Activated gamma-delta T cell treated with anti-CD3 and anti-CD28 coated beads, Interleukin-2, amount 50 U/mL, for 16 hours (primary cell): ENCODE measurements around the gene EEA1.
"Not testable (repeated sequence)": the region's sequence is repeated elsewhere in the genome, so short reads cannot be mapped to it uniquely, and the experiment has no call there.

Experiments used
- DNase-seq: peaks from one replicate; pipeline ENCODE4 v3.0.0-alpha.2; 2020; ENCODE audit warnings: low read depth

Gene EEA1

DNA sequence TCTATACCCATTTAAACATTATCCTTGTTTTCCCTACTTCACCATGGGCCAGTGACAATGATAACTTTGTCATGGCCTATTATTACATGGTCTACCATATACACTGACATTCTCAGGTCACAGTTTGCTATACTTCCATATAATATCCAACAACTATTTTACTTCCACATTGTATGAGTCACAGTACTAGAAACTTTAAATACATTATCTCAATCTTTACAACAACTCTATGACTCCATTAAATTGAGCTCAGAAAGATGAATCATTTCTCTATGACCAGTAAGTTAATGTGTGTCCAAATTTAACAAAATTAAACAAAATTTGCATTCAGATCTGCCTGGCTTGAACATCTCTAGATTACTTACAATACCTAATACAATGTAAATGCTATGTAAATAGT lies 132.4 kb downstream of the EEA1 start:
- no peak for DNase-seq

DNA sequence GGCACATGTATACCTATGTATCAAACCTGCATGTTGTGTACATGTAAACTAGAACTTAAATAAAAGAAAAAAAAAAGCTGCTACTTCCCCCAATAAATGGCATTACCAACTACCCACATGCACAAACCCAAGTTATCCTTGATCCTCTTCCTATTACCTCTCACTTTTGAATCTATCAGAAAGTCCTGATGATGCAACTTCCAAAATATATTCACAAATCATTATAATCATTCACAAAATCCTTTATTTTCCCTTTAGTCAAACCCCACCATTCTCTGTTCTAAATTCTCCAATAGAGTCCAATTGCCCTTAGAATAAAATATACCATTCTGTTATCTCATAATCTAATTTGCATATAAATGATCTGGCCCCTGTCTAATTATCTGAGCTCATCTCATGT lies 134.3 kb downstream of the EEA1 start:
- no peak for DNase-seq

DNA sequence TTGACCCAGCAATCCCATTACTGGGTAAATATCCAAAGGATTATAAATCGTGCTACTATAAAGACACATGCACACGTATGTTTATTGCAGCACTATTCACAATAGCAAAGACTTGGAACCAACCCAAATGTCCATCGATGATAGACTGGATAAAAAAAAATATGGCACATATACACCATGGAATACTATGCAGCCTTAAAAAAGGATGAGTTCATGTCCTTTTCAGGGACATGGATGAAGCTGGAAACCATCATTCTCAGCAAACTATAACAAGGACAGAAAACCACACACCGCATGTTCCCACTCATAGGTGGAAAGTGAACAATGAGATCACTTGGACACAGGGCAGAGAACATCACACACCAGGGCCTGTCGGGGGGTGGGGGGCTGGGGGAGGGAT lies 134.7 kb downstream of the EEA1 start:
- not testable (repeated sequence) for DNase-seq

DNA sequence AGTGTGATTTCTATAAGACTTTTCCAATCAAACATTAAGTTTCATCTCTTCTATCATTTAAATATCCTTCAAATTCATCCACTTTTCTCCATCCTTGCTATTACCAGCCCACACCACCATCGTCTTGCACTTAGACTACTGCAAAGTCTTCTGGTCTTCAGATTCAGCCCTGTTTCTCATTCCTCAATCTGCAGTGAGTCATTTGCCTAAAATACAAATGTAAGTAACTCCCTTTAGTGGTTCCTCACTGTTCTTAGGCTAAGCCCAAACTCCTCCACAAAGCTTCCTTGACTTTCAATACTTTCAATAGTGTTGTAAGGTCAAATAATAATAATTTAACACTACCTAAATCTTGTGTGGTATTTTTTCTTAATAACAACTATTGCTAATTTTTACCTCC lies 143.1 kb downstream of the EEA1 start:
- DNase-seq = no peak

DNA sequence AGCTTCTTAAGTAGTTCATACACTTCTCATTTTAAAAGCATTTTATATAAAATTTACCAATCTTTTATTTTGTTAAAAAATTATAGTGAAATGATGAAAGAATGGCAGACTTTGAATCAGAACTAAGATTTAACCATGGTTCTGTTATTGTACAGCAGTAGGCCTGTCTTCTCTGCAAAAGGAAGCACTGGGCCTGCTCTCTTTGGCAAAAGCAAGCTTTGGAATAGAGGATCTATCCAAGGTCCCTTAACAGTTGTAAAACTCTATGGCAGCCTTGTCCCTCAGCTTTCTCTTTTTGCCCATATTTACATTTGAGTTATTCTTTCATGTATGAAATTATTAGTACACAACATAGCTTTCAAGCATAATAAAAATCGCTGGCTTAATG lies 143.5 kb downstream of the EEA1 start:
- DNase-seq = no peak

DNA sequence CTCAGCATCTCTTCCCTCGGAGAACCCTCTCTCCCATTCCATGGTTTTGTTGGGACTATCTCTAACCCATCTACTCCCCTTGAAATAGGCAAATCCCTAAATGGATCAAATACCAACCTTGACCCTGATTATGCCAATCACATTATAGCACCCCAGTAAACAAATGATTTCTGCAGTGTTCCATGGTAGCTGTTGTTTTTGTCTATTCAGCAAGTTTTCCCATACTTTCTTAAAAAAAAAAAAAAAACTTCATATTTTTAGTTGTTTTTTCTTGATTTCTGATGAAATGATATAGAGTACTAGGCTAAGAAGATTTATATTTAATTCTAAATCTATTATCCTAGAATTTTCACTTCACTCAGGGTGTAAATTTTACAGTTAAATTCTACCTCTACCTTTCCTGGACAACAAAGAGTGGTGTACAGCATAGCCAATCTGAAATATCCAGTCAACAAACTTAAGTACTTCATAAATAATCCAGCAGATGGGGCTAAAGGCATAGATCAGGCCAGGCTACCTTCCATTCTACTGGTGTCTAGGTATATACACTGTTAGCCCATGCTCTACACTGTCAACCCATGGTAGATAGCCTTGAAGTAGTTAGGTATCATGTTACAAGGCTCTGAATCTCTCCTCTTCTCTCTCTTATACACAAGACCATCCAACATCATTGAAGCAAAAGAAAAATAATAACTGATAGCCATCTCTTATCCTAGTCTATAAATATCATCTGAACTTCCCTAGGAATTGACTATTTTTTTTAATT lies 144.1 kb downstream of the EEA1 start:
- no peak for DNase-seq

DNA sequence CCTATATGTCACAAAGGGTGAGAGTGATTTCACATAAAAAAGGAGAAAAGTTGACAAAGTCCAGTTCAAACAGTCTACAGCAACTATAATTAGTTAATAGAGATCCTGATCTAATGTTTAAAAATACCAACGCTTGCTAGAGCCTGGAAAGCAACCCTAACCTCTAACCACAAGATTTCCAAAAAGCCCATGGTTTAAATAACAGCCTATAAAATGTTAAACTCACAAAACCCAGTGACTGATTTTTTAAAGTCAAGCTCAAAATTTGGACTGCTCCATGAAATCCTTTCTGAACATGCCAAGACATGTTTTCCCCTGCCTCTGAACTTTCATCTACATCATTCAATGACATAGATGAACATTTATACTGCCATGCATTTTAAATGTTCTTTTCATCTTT lies 144.7 kb downstream of the EEA1 start:
- no peak for DNase-seq

DNA sequence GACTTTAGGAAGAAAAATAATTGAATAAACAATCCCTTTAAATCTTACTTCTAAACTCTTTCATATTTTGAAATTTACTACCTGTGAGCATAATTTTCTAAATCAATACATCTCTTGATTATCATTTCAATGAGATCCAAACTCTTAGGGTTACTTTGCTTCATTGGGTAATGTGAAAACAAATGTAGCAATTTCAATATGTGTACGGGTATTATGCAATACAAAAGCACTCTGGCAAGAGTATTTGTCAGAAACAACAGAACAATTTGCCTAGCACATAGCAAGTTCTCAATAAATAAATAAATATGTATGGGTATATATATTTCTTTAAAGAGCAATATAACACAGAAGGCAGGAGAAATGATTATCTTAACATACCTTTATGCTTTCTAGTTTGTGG lies 149.2 kb downstream of the EEA1 start:
- no peak for DNase-seq

DNA sequence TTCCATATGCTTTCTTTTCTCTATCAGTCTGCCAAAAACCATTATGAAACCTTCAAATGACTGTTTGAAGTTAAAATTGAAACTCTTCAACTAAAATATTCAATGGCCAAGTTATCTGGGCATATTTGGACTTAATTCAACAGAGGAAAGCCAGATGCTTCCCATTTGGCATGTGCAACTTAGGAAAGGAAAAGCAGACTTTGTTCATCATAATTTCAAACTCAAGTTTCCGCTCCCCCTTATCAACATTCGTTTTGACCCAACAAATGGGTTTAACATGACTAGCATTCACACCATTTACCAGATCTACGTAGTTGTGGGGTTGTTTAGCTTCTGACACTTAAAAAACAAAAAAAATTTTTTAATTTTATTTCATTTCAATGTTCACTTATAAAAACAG lies 150.6 kb downstream of the EEA1 start:
- no peak for DNase-seq

DNA sequence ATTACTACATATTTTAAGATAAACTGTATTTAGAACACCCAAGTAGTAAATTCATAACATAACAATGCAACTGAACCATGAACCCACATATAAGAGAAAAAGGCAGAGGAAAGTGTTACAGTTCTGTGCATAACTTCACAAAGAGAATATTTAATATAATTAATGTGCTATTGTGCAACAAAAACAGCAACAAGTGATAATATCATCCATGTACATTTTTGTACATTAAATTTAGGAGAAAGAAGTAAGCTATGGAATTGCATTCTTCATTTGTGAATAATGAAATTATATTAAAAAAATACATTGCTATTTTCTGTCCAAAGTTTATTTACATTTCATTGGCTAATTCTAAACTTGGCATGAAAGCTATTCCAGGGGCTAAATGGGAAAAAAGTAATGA lies 153.7 kb downstream of the EEA1 start:
- no peak for DNase-seq

DNA sequence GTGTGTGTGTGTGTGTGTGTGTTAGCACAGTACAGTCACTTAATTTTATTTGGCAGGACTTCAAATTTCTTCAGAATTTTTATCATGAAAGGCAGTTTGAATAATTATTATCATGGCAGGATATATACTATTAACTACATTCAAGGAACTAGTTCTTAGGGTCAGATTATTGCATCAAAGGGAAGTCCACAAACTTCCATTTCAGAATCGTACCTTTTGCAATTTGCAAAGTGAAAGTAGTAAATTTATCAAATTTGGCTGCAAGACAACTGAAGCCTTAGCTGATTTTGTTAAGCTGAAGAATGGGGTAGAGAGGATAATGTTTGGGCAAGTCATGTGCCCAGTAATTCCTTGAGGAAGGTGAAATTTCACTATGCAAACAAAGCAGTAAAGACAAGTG lies 158.1 kb downstream of the EEA1 start:
- no peak for DNase-seq

DNA sequence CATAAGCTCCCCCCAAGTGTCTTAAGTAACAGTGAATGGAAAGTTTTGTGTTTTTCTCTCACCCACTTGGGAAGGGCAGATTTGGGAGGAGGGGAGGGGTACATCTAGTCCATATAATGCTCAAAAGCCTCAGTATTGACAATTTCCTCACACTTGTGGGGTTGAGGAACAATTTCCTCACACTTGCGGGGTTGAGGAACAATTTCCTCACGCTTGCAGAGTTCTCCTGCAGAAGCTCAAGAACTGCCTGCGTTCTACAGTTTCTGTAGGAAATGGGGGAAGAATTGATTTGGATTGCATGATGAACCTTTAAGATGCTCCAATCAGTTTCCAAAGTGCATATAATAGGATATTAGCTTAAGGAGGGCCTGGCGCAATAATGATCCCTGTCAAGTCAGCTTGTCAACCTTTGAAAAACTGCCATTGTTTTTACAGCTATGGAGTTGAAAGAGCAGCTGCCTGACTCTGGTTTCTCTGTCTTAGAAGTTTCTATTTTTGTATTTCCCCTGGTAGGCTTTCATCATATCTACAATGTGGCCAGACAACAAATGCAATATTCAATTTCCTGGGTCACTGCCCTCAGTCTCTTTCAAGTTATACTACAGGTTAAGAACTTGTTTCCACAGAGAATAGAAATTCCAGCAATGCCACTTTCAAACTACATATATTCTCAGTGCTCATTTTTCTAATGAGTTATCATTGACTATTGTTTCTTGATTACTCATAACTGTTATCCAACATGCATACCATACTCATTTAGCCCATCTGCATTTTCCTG lies 159.8 kb downstream of the EEA1 start:
- no peak for DNase-seq

DNA sequence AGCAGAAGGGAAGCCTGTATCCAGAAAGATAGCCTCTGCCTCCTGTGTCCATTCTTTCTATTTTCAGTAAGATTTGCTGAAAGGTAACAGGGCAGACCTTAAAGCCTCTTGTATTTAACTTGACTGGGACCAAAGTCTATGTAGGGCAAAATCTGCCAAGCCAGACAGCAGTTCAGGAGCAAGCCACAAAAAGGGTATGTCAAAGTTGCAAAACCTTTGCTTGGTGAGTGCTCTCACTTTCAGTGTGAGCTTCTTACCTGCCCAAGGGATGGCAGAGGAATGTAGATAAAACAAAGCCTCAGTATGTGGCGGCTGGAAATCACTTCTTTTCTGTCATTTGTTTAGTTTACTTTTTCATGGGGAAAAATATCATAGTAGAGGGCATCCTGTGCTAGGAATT lies 163.2 kb downstream of the EEA1 start:
- no peak for DNase-seq

DNA sequence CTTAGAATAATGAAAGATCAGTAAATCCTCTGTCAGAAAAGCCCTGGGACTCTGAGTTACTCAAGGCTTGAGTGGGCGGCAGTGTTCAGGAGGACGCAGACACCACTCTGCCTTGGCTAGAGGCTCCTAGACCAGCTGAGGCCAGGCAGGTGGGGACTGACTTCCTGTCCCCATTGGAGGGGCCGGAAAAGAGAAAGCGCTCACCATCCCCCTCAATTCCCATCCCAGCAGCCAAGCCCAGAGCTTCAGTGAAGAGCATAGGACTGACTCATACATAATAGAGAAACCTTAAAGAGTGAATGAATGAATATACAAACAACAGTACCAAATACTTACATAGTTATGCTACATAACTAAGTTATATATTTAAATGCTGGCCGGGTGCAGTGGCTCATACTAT lies 164.3 kb downstream of the EEA1 start:
- DNase-seq = no peak

DNA sequence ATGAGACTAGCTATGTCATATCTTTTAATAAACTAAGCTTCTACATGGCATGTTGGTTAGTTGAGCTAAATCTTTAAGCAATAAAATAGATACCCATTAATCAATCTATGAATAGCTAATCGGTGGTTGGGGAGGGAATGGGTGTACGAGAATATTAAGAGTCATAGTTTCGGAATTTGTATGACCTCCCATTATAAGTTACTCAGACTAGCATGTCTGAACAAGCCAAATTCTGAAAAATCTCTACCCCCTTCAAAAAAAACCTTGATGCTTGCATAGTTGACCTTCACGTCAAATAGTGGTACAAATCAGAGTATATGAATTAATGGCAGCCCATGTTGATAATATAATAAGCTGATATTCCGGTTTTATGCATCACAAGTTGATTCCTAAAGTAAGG lies 166.3 kb downstream of the EEA1 start:
- DNase-seq = no peak

DNA sequence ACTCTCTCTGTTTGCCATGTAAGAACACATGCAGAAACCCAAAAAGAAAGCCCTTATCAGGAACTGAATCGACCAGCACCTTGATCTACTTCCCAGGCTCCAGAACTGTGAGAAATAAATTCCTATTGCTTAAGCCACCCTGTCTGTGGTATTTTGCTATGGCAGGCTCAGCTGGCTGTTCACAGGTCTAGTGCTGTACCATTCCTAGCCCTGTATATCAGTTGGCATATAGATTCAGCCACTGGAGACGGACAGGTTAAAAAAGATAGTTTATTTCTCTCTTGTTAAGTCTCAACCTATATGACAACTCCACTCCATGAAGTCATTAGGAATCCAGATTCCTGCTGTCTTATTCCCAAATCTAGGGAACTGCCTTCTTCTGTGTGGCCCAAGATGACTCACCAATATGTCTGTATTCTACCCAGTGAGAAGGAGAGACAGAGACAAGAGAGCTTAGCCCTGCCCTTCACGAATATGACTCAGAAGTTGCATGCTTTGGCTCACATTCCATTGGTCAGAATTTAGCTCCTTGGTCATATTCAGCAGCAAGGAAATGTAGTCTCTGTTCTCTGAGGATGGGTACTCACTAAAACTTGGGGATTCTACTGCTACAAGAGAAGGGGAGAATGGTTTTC lies 169.3 kb downstream of the EEA1 start:
- no peak for DNase-seq

DNA sequence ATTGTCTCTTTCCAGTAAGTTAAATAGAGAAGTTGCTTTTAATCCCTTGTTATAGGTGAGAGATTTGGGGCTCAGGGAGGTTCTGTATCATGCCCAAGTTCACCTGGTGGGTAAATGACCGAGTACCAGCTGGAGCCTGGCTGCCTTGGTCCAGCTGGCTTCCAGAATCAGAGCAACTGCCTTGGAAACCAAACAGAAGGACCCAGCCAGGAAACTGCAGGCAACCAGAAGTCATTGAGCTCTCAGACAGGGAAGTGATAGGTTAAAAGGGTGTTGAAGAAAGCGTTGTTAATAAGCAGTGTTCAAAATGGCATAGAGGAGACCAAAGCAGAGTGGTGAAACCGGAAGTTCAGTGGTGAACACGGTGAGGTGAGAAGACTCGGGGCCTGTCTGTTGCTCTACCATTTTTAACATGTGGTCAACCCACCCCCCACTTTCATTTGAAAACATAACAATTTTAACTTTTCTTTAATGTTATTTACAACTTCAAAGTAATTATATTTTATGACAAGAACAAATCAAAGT lies 171.4 kb downstream of the EEA1 start:
- no peak for DNase-seq

DNA sequence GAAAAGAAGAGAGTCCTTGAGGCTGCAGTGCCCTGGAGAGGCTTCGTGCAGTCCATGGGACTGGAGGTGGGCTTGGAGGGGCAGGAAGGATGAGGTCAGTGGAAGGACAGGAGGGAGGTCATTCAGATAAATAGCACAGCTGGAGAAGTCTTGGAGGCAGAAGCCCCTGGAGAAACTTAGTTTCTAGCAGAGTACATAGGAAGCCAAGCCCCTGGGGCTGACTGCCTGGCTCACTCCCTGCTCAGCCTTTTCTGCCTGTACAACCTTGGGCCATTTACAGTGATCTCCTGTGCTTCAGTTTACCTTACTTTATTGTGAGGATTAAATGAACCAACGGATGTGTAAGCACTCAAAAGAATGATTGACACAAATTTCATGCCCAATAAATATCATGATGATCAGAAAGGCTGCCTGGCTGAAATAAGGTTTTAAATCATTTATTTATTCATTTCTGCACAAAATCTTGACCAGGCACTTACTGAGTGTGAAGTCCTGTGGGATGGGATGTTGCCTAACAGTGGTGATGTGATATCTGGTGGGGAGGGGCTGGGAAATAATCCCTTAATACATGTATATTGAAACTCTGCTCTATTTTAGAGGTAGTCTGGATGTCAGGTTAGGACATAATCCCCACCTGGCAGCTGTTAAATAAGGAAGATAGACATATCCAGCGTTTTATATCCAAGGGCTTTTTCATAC lies 172.0 kb downstream of the EEA1 start:
- DNase-seq = no peak

DNA sequence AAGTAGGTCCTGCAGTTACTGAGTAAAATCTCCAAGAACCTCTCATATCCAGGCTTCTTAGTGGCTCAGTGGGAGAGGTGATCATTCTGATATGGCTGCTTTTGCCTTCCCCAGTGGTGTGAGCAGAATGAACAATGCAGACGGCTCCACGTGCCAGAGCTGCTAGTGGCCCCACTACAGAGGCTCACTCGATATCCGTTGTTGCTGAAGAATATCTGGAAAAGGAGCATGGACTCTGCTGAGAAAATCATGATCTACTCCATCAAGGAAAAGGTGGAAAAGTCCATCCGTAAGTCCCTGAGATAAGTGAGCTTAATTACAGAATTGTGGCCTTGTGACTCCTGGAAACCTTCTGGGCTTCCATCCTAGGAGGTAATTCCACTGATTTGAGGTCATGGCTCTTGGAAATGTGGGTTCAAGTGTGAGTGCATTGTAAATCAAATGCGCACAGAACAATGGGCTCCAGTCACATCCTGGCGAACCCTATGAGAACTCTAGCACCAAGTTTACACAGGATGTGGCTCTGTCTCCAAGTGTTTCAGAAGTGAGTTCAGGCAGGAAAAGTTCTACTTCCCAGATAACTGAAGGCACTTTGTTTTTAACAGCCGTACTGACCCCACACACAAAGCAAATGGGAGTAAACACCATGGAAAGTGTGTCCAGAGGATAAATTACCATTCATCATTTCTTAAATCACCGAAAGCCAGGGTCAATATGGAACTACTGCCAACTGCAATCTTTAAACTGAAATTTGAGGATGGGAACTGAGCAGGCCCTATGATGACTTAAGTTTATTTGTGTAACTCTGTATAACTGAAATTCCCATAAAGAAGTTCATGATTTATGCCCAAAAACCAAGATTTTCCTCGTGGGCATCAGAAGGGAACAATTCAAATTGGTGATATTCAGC lies 174.9 kb downstream of the EEA1 start:
- DNase-seq = no peak

DNA sequence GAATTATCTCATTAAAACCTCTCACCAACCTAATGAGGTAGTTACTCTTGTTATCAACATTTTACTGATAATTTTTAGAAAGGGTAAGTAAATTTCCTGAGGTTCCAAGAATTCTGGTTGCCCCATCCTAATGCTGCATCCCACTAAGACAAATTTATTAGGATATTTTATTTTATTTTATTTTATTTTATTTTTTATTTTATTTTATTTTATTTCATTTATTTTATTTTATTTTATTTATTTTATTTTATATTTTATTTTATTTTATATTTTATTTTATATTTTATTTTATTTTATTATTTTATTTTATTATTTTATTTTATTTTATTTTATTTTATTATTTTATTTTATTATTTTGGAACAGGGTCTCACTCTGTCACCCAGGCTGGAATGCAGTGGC lies 179.4 kb downstream of the EEA1 start:
- DNase-seq = not testable (repeated sequence)

DNA sequence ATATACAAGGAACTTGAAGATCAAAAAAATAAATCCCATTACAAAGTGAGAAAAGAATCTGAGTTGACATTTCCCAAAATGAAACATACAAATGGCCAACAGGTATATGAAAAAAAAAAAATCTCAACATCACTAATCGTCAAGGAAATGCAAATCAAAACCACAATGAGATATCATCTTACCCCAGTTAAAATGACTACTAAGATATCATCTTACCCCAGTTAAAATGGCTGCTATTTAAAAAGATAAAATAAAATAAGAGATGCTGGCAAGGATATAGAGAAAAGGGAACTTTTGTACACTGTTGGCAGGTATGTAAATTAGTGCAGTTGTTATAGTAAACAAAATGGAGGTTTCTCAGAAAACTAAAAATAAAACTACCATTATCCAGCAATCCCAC lies 181.9 kb downstream of the EEA1 start:
- DNase-seq = no peak
